ENCODE data around the gene ARFGEF2. TPM values are rescaled to one million over a fixed set of nuclear protein-coding genes. Genes with fewer than 3 reads are reported as not detected.
A peak's percentile ranks its signal among the peaks of the same experiment; 100 is the strongest.

The ARFGEF2 gene
- total RNA-seq, 2 experiments from 2014 or later = 18.2 to 18.6 TPM

GRCh38 chr20:48920527-48921167, 864 bp upstream of the ARFGEF2 start:
- CTCF ChIA-PET = interaction anchor here (1.5 kb wide), 1 partner anchor 263 kb away, joined by 5 read pairs; no protein-coding TSS in a partner anchor
- Mint-ChIP-seq H3K4me1 (ENCODE audit: low read depth) (peaks cover 39% of the 10 kb centered on the region), H3K36me3 (ENCODE audit: low read depth) (peaks cover 2% of the 10 kb centered on the region), H3K9me3 (no peaks in the 10 kb centered on the region), H3K4me3 (peak overlapping the region; percentile 100), H3K27me3 (ENCODE audit: low read depth) (no peaks in the 10 kb centered on the region), H3K27ac (peak overlapping the region; percentile 98)
- intact Hi-C loops (cut with micrococcal nuclease) = loop anchor here (1.0 to 10.0 kb wide), 3 partner anchors 98 to 244 kb away; partner anchors contain the start of gene CSE1L
- no peak for DNase-seq

GRCh38 chr20:48921883-48922820, 641 bp downstream of the ARFGEF2 start:
- DNase-seq = no peak
- Mint-ChIP-seq H3K9me3 (no peaks in the 10 kb centered on the region), H3K27me3 (ENCODE audit: low read depth) (no peaks in the 10 kb centered on the region), H3K36me3 (ENCODE audit: low read depth) (peaks cover 5% of the 10 kb centered on the region), H3K4me1 (ENCODE audit: low read depth) (peaks cover 52% of the 10 kb centered on the region), H3K4me3 (peak overlapping the region; percentile 85), H3K27ac (peak overlapping the region; percentile 79)
- intact Hi-C loops (cut with micrococcal nuclease) = loop anchor here (1.0 to 10.0 kb wide), 3 partner anchors 100 to 243 kb away; partner anchors contain the start of gene CSE1L
- CTCF ChIA-PET = interaction anchor here (0.6 to 1.2 kb wide), 5 partner anchors 13 to 265 kb away, joined by 3 read pairs; no protein-coding TSS in a partner anchor

GRCh38 chr20:48923149-48923718, 1.7 kb downstream of the ARFGEF2 start:
- Mint-ChIP-seq H3K9me3 (no peaks in the 10 kb centered on the region), H3K27me3 (ENCODE audit: low read depth) (no peaks in the 10 kb centered on the region), H3K36me3 (ENCODE audit: low read depth) (peaks cover 6% of the 10 kb centered on the region), H3K4me1 (ENCODE audit: low read depth) (peaks cover 56% of the 10 kb centered on the region), H3K4me3 (peak overlapping the region; percentile 34), H3K27ac (peak overlapping the region; percentile 53)
- CTCF ChIA-PET = no interaction called here
- intact Hi-C loops (cut with micrococcal nuclease) = loop anchor here (5.0 to 10.0 kb wide), 2 partner anchors 101 to 242 kb away; no protein-coding TSS in a partner anchor
- DNase-seq = no peak

- peaks cover 59% of the 10 kb centered on the region for H3K4me1 Mint-ChIP-seq (ENCODE audit: low read depth)
Observed at GRCh38 chr20:48924756-48925109, 3.2 kb downstream of the ARFGEF2 start.

GRCh38 chr20:48926267-48926666, 4.8 kb downstream of the ARFGEF2 start:
- Mint-ChIP-seq H3K36me3 (ENCODE audit: low read depth) (peaks cover 4% of the 10 kb centered on the region), H3K27ac (peak overlapping the region; percentile 44), H3K27me3 (ENCODE audit: low read depth) (no peaks in the 10 kb centered on the region), H3K4me1 (ENCODE audit: low read depth) (peaks cover 48% of the 10 kb centered on the region), H3K4me3 (no peak overlapping the region), H3K9me3 (no peaks in the 10 kb centered on the region)
- DNase-seq = no peak
- CTCF ChIA-PET = interaction anchor here (0.6 to 1.4 kb wide), 3 partner anchors 269 to 1696 kb away, joined by 5 read pairs; no protein-coding TSS in a partner anchor
- intact Hi-C loops (cut with micrococcal nuclease) = loop anchor here (10.0 kb wide), 1 partner anchor 239 kb away; no protein-coding TSS in a partner anchor

More at GRCh38 chr20:48924756-48925109, 3.2 kb downstream of the ARFGEF2 start:
- Mint-ChIP-seq H3K9me3 (no peaks in the 10 kb centered on the region), H3K27ac (no peak overlapping the region), H3K36me3 (ENCODE audit: low read depth) (peaks cover 6% of the 10 kb centered on the region), H3K4me3 (no peak overlapping the region), H3K27me3 (ENCODE audit: low read depth) (no peaks in the 10 kb centered on the region)
- CTCF ChIA-PET = no interaction called here
- no peak for DNase-seq
- intact Hi-C loops (cut with micrococcal nuclease) = loop anchor here (5.0 to 10.0 kb wide), 2 partner anchors 102 to 240 kb away; no protein-coding TSS in a partner anchor

- CTCF ChIA-PET = interaction anchor here (0.7 to 1.4 kb wide), 2 partner anchors 270 to 278 kb away, joined by 5 read pairs; no protein-coding TSS in a partner anchor
- intact Hi-C loops (cut with micrococcal nuclease) = loop anchor here (10.0 kb wide), 1 partner anchor 238 kb away; no protein-coding TSS in a partner anchor
- DNase-seq = no peak
Observed at GRCh38 chr20:48926821-48927220, 5.3 kb downstream of the ARFGEF2 start.

GRCh38 chr20:48928832-48929725, 7.6 kb downstream of the ARFGEF2 start:
- Mint-ChIP-seq H3K27ac (no peak overlapping the region), H3K4me1 (ENCODE audit: low read depth) (peaks cover 31% of the 10 kb centered on the region), H3K36me3 (ENCODE audit: low read depth) (peaks cover 4% of the 10 kb centered on the region), H3K4me3 (no peak overlapping the region), H3K27me3 (ENCODE audit: low read depth) (no peaks in the 10 kb centered on the region), H3K9me3 (no peaks in the 10 kb centered on the region)
- CTCF ChIA-PET = interaction anchor here (0.8 kb wide), 1 partner anchor 271 kb away, joined by 3 read pairs; no protein-coding TSS in a partner anchor
- no peak for DNase-seq
- intact Hi-C loops (cut with micrococcal nuclease) = loop anchor here (10.0 kb wide), 1 partner anchor 236 kb away; no protein-coding TSS in a partner anchor

More at GRCh38 chr20:48926821-48927220, 5.3 kb downstream of the ARFGEF2 start:
- H3K27ac Mint-ChIP-seq = no peak overlapping the region
- H3K4me3 Mint-ChIP-seq = no peak overlapping the region
- H3K36me3 Mint-ChIP-seq (ENCODE audit: low read depth) = peaks cover 4% of the 10 kb centered on the region
- peaks cover 47% of the 10 kb centered on the region for H3K4me1 Mint-ChIP-seq (ENCODE audit: low read depth)
- no peaks in the 10 kb centered on the region for H3K27me3 Mint-ChIP-seq (ENCODE audit: low read depth)
- H3K9me3 Mint-ChIP-seq = no peaks in the 10 kb centered on the region

- no peak overlapping the region for H3K27ac Mint-ChIP-seq
Observed at GRCh38 chr20:48930035-48930434, 8.5 kb downstream of the ARFGEF2 start.

GRCh38 chr20:48930878-48931277, 9.4 kb downstream of the ARFGEF2 start:
- peaks cover 6% of the 10 kb centered on the region for H3K36me3 Mint-ChIP-seq (ENCODE audit: low read depth)
- CTCF ChIA-PET = no interaction called here
- no peaks in the 10 kb centered on the region for H3K9me3 Mint-ChIP-seq
- intact Hi-C loops (cut with micrococcal nuclease) = no loop called here
- no peak overlapping the region for H3K4me3 Mint-ChIP-seq
- DNase-seq = no peak
- H3K4me1 Mint-ChIP-seq (ENCODE audit: low read depth) = peaks cover 27% of the 10 kb centered on the region
- no peak overlapping the region for H3K27ac Mint-ChIP-seq
- H3K27me3 Mint-ChIP-seq (ENCODE audit: low read depth) = no peaks in the 10 kb centered on the region

More at GRCh38 chr20:48930035-48930434, 8.5 kb downstream of the ARFGEF2 start:
- no peaks in the 10 kb centered on the region for H3K27me3 Mint-ChIP-seq (ENCODE audit: low read depth)
- DNase-seq = no peak
- peaks cover 6% of the 10 kb centered on the region for H3K36me3 Mint-ChIP-seq (ENCODE audit: low read depth)
- peaks cover 30% of the 10 kb centered on the region for H3K4me1 Mint-ChIP-seq (ENCODE audit: low read depth)
- intact Hi-C loops (cut with micrococcal nuclease) = no loop called here
- H3K4me3 Mint-ChIP-seq = no peak overlapping the region
- CTCF ChIA-PET = no interaction called here
- no peaks in the 10 kb centered on the region for H3K9me3 Mint-ChIP-seq

GRCh38 chr20:48931527-48932374, 10.2 kb downstream of the ARFGEF2 start:
- intact Hi-C loops (cut with micrococcal nuclease) = no loop called here
- no peak overlapping the region for H3K27ac Mint-ChIP-seq
- peaks cover 5% of the 10 kb centered on the region for H3K36me3 Mint-ChIP-seq (ENCODE audit: low read depth)
- CTCF ChIA-PET = no interaction called here
- no peaks in the 10 kb centered on the region for H3K27me3 Mint-ChIP-seq (ENCODE audit: low read depth)
- no peak for DNase-seq
- H3K4me1 Mint-ChIP-seq (ENCODE audit: low read depth) = peaks cover 18% of the 10 kb centered on the region
- no peak overlapping the region for H3K4me3 Mint-ChIP-seq
- H3K9me3 Mint-ChIP-seq = no peaks in the 10 kb centered on the region

Data from activated naive CD4-positive, alpha-beta T cell treated with anti-CD3 and anti-CD28 coated beads for 36 hours (primary cell).